Smooth muscle cell (in vitro differentiated cells): ENCODE data around the gene SRCAP. TPM values are rescaled to one million over a fixed set of nuclear protein-coding genes. Genes with fewer than 3 reads are reported as not detected.

ENCODE experiments used
- DNase-seq: peaks from one replicate; lab custom pipeline; 2025; ENCODE audit not compliant: unreplicated experiment; lab: John Stamatoyannopoulos, UW
- H2AFZ ChIP-seq: fragments of 200-600 bp; sonication (generic); 2 replicates; pipeline ENCODE4 v1.6.0; 2016; ENCODE audit warnings: antibody characterized with exemption, low read depth, mild to moderate bottlenecking
- H3F3A ChIP-seq: fragments of 200-600 bp; sonication (generic); 2 replicates; pipeline ENCODE4 v1.6.0; 2017; ENCODE audit warnings: antibody characterized with exemption, low read depth
- H3K27ac ChIP-seq: fragments of 200-600 bp; sonication (generic); 2 replicates; pipeline ENCODE4 v1.5.1; 2016; ENCODE audit warnings: low read depth, mild to moderate bottlenecking
- H3K27me3 ChIP-seq: fragments of 200-600 bp; sonication (generic); 2 replicates; pipeline ENCODE4 v1.6.1; 2016; ENCODE audit warnings: low read depth, mild to moderate bottlenecking
- H3K36me3 ChIP-seq: fragments of 200-600 bp; sonication (generic); 2 replicates; pipeline ENCODE4 v1.5.1; 2016; ENCODE audit warnings: low read depth
- H3K4me1 ChIP-seq: fragments of 200-600 bp; sonication (generic); 2 replicates; pipeline ENCODE4 v1.5.1; 2016; ENCODE audit warnings: low read depth
- H3K4me2 ChIP-seq: fragments of 200-600 bp; sonication (generic); 2 replicates; pipeline ENCODE4 v1.6.0; 2016; ENCODE audit warnings: mild to moderate bottlenecking
- H3K4me3 ChIP-seq: fragments of 200-600 bp; sonication (generic); 2 replicates; pipeline ENCODE4 v1.5.1; 2016; ENCODE audit warnings: mild to moderate bottlenecking
- H3K79me2 ChIP-seq: fragments of 200-600 bp; sonication (generic); 2 replicates; pipeline ENCODE4 v1.6.0; 2016; ENCODE audit warnings: low read depth, mild to moderate bottlenecking
- H3K9ac ChIP-seq: fragments of 200-600 bp; sonication (generic); 2 replicates; pipeline ENCODE4 v1.6.0; 2016; ENCODE audit warnings: low read depth
- H3K9me3 ChIP-seq: fragments of 200-600 bp; sonication (generic); replicated peaks from 2 replicates; pipeline ENCODE4 v1.5.1; 2016; ENCODE audit warnings: low read depth
- H4K20me1 ChIP-seq: fragments of 200-600 bp; sonication (generic); 2 replicates; pipeline ENCODE4 v1.6.0; 2016; ENCODE audit warnings: low read depth
- WGBS: methylation state at CpG from one replicate; pipeline ENCODE4 v1.1.7; 2016; ENCODE audit warnings: low lambda C conversion rate; 5-methylcytosine and 5-hydroxymethylcytosine counted together
- polyA plus RNA-seq: library from polyadenylated mRNA; unstranded; fragments of >200 nt; fragmentation: Nextera tagmentation; extraction: Ambion mirVana; gene quantifications from 2 replicates; pipeline ENCODE4 v1.2.1, GENCODE V29; 2016
- total RNA-seq: library from RNA; depleted of rRNA; stranded (reverse); fragments of >200 nt; gene quantifications from 2 replicates; pipeline ENCODE4 v1.2.3, GENCODE V29; 2014
- TF ChIP-seq, protein P1 (sequence below): fragments of 200-600 bp; sonication (generic); IDR thresholded peaks from 2 replicates; pipeline ENCODE4 v1.5.1; 2017; ENCODE audit warnings: borderline replicate concordance, mild to moderate bottlenecking, antibody characterized with exemption; ENCODE audit not compliant: insufficient read depth, poor library complexity, severe bottlenecking

The SRCAP gene
- total and polyA plus RNA-seq, 2 experiments from 2014 or later: 9.0 to 14.5 TPM

DNA sequence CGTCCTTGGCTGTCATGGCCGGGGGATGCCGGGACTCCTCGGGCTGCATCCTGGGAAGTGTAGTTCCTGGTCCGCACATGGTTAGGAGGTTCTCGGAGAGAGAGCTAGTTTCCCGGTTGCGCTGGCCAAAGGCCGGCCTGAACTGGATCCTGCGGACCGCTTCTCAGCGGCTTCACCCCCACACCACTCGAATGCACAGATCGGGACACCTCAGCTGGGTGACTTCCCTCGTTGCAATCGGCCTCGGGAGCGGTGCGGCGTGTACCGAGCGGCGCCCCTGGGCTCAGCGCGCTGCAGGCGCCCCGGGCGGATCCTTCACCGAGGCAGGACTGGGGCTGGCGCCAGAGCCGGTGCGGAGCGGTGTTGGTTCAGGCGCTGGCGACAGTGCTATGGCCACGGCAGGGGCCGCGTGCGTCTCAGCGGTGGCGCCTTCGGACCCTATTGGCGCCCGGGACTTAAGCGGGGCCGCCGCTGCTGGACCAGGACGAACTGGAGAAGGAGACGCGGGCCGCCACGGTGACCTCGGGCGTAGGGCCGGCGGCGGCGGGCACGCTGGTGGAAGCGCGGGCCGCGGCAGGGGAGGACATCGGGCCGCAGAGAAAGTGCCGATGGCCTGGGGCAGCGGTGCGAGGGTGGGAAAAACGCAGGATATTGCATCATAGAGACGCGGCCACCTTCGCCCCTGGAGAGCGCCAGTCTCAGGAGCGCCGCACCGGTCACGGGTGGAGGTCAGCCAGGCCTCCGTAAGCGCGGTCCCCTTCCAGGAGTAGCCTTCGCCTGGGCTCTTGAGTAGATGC lies 76.6 kb downstream of the SRCAP start:
- H3K9me3 ChIP-seq: no peaks in the 10 kb centered on the region
- no peaks in the 10 kb centered on the region for H3K27me3 ChIP-seq
- TF ChIP-seq, protein P1, sequence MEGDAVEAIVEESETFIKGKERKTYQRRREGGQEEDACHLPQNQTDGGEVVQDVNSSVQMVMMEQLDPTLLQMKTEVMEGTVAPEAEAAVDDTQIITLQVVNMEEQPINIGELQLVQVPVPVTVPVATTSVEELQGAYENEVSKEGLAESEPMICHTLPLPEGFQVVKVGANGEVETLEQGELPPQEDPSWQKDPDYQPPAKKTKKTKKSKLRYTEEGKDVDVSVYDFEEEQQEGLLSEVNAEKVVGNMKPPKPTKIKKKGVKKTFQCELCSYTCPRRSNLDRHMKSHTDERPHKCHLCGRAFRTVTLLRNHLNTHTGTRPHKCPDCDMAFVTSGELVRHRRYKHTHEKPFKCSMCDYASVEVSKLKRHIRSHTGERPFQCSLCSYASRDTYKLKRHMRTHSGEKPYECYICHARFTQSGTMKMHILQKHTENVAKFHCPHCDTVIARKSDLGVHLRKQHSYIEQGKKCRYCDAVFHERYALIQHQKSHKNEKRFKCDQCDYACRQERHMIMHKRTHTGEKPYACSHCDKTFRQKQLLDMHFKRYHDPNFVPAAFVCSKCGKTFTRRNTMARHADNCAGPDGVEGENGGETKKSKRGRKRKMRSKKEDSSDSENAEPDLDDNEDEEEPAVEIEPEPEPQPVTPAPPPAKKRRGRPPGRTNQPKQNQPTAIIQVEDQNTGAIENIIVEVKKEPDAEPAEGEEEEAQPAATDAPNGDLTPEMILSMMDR: no peak
- H3F3A ChIP-seq: peaks cover 13% of the 10 kb centered on the region
- peaks cover 9% of the 10 kb centered on the region for H3K4me1 ChIP-seq
- peak overlapping the region; percentile 62 for H3K27ac ChIP-seq
- H3K9ac ChIP-seq: peak overlapping the region; percentile 65
- H2AFZ ChIP-seq: no peak overlapping the region
- H3K4me3 ChIP-seq: peak overlapping the region; percentile 76
- WGBS: under 1% methylated on average over 78 of the region's 81 CpGs
- DNase-seq: peak; percentile 22
- peak overlapping the region; percentile 99 for H3K4me2 ChIP-seq
- H3K79me2 ChIP-seq: peaks cover 4% of the 10 kb centered on the region
- no peaks in the 10 kb centered on the region for H4K20me1 ChIP-seq
- peaks cover 2% of the 10 kb centered on the region for H3K36me3 ChIP-seq

DNA sequence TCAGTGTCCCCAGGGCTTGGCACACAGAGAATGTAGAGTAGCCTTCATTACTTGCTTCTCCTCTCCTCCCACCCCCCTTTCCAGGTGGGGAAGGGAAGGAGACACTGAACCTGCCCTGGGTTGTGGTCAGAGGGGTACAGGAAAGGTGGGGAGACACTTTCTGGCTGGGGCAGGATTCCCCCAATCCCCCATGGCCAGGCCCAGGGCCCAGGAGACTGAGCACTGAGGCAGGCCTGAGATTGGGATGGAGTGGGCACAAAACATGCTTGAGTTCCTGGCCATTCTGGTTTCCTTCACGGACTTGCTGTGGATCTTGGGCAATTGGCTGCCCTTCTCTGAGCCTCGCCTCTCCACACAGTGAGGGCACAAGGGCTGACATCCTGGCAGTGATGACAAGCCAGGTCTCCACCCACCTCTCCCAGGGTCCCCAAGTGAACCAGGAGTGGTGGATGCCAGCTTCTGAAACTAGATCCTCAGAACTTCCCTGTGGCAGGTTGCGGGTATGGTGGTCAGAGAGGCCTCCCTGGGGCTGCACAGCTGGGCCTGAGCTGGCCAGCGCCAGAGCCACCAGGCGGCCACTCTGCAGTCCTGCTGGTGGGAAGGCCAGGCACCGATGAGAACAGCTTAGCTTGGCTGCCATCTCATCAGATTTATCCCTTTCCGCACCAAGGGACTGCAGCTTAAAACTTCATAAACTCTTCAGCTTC lies 78.8 kb downstream of the SRCAP start:
- Histone ChIP-seq H3K9ac (no peak overlapping the region), H3K9me3 (no peaks in the 10 kb centered on the region), H3K4me3 (no peak overlapping the region), H3K27me3 (no peaks in the 10 kb centered on the region), H3K27ac (no peak overlapping the region), H4K20me1 (no peaks in the 10 kb centered on the region), H3K4me2 (no peak overlapping the region), H2AFZ (no peak overlapping the region), H3K36me3 (no peaks in the 10 kb centered on the region), H3F3A (peaks cover 13% of the 10 kb centered on the region), H3K79me2 (peaks cover 4% of the 10 kb centered on the region), H3K4me1 (peaks cover 9% of the 10 kb centered on the region)
- no peak for DNase-seq
- TF ChIP-seq, protein P1: no peak
- 92% methylated on average over 7 of the region's 7 CpGs for WGBS

DNA sequence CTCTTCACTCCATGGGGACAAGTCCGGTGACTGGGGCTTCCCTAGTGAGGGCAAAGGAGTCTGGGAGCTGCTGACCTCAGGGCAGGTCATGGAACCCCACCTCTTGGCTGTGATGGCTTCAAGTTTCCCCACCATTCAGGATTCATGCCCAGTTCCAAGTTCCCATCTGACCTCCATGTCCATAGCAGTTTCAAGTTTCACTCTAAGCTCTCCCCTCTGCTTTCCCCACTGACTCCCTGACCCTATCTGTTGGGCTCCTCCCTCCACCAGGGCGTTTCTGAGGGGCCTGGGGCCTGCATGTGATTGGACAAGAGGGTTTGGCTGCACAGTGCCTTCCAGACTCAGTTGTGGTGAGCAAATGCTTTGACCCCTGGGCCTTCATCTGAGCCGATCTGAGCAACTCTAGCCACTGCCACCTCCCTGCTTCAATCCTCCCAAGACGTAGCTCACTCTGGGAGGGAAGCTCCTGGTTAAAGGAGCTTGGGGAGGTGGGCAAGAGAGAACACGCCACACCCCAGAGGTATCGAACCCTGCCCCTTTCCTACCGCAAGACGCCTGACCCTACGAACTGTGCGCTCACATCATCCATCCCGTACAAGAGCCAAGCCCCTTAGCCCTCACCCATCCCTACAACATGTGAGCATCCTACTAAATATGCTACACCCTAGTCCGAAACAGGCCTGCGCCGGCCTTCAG lies 79.7 kb downstream of the SRCAP start:
- no peak overlapping the region for H3K4me2 ChIP-seq
- TF ChIP-seq, protein P1: no peak
- no peak overlapping the region for H3K27ac ChIP-seq
- no peaks in the 10 kb centered on the region for H3K9me3 ChIP-seq
- WGBS: 87% methylated on average over 14 of the region's 14 CpGs
- H4K20me1 ChIP-seq: no peaks in the 10 kb centered on the region
- H3K9ac ChIP-seq: no peak overlapping the region
- H3K27me3 ChIP-seq: no peaks in the 10 kb centered on the region
- H3K4me1 ChIP-seq: peaks cover 9% of the 10 kb centered on the region
- H3F3A ChIP-seq: peaks cover 13% of the 10 kb centered on the region
- no peak overlapping the region for H2AFZ ChIP-seq
- H3K79me2 ChIP-seq: peaks cover 4% of the 10 kb centered on the region
- no peak for DNase-seq
- H3K4me3 ChIP-seq: no peak overlapping the region
- H3K36me3 ChIP-seq: no peaks in the 10 kb centered on the region
